Astrocyte of the hippocampus (primary cell): Measurements from ENCODE around the gene APOC3.
A peak's percentile ranks its signal among the peaks of the same experiment; 100 is the strongest.
"Not testable (repeated sequence)": the region's sequence is repeated elsewhere in the genome, so short reads cannot be mapped to it uniquely, and the experiment has no call there.

Experiments
- DNase-seq: peaks from one replicate; pipeline ENCODE4 v3.0.0; 2011; ENCODE audit warnings: low read depth, low spot score

APOC3 gene

DNA sequence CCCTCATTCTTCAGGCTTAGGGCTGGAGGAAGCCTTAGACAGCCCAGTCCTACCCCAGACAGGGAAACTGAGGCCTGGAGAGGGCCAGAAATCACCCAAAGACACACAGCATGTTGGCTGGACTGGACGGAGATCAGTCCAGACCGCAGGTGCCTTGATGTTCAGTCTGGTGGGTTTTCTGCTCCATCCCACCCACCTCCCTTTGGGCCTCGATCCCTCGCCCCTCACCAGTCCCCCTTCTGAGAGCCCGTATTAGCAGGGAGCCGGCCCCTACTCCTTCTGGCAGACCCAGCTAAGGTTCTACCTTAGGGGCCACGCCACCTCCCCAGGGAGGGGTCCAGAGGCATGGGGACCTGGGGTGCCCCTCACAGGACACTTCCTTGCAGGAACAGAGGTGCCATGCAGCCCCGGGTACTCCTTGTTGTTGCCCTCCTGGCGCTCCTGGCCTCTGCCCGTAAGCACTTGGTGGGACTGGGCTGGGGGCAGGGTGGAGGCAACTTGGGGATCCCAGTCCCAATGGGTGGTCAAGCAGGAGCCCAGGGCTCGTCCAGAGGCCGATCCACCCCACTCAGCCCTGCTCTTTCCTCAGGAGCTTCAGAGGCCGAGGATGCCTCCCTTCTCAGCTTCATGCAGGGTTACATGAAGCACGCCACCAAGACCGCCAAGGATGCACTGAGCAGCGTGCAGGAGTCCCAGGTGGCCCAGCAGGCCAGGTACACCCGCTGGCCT is 641 bp downstream of the APOC3 start:
- DNase-seq = no peak

DNA sequence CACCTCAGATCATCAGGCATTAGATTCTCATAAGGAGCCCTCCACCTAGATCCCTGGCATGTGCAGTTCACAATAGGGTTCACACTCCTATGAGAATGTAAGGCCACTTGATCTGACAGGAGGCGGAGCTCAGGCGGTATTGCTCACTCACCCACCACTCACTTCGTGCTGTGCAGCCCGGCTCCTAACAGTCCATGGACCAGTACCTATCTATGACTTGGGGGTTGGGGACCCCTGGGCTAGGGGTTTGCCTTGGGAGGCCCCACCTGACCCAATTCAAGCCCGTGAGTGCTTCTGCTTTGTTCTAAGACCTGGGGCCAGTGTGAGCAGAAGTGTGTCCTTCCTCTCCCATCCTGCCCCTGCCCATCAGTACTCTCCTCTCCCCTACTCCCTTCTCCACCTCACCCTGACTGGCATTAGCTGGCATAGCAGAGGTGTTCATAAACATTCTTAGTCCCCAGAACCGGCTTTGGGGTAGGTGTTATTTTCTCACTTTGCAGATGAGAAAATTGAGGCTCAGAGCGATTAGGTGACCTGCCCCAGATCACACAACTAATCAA is 2.2 kb downstream of the APOC3 start:
- DNase-seq = no peak

DNA sequence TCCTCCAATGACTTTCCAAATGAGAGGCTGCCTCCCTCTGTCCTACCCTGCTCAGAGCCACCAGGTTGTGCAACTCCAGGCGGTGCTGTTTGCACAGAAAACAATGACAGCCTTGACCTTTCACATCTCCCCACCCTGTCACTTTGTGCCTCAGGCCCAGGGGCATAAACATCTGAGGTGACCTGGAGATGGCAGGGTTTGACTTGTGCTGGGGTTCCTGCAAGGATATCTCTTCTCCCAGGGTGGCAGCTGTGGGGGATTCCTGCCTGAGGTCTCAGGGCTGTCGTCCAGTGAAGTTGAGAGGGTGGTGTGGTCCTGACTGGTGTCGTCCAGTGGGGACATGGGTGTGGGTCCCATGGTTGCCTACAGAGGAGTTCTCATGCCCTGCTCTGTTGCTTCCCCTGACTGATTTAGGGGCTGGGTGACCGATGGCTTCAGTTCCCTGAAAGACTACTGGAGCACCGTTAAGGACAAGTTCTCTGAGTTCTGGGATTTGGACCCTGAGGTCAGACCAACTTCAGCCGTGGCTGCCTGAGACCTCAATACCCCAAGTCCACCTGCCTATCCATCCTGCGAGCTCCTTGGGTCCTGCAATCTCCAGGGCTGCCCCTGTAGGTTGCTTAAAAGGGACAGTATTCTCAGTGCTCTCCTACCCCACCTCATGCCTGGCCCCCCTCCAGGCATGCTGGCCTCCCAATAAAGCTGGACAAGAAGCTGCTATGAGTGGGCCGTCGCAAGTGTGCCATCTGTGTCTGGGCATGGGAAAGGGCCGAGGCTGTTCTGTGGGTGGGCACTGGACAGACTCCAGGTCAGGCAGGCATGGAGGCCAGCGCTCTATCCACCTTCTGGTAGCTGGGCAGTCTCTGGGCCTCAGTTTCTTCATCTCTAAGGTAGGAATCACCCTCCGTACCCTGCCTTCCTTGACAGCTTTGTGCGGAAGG is 2.9 kb downstream of the APOC3 start:
- DNase-seq = no peak

DNA sequence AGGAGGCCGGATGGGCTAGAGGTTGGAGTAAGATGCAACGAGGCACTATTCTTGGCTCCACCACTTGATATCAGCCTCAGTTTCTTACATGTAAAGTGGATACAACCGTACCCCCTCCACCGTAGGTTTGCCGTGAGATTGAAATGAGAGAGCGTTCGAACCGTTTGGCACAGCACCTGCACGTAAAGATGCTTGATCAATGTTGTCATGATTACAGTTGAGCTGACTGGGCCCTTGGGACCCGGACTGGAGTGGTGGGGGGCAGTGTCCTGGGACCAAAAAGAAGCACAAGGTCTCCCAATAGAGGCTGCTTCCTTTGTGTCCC is 3.7 kb downstream of the APOC3 start:
- no peak for DNase-seq

DNA sequence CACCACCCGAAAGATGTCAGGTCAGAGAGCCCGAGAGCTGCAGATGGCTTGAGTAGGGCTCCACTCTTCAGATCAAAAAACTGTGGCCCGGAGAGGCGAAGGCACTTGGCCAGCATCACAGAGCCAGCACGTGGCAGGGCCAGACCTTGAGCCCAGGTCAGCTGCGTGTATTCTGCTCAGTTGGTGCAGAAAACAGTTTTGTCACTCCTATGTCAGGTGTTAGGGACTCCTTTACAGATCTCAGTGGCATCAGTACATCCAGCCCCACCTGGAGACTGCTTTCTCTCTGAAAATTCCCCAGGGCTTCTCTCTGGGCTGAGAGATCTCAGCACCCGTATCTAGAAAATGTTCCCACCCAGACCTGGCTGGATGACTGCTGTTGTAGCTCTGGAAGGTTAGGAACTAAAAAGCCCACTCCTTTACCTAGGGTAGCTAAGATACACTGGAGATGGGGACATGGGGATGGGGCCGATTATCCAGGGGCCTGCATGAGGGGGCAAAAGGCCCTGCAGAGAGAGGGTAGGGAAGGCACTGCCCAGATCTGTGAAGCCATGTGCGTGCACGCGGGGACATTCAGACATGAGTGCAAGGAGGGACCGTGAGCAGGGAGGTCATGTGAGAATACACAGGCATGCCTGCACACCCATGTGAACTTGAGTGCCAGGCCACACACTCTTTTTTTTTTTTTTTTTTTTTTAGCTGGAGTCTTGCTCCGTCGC is 4.3 kb downstream of the APOC3 start:
- DNase-seq = no peak

DNA sequence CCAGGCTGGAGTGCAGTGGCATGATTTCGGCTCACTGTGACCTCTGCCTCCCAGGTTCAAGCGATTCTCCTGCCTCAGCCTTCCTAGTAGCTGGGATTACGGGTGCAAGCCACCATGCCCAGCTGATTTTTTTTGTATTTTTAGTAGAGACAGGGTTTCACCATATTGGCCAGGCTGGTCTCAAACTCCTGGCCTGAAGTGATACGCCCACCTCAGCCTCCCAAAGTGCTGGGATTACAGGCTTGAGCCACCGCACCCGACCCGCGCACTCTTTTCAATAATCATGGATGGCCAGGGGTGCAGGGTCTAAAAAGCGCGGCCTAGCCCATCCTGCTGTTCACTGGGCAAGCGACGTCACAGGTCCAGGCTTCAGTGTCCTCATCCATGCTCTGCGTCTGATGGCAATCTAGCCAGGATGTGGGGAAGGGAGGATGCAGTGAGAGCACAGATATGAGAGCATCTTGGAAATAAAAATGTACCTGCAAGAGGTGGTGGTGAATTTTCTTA is 4.9 kb downstream of the APOC3 start:
- DNase-seq = not testable (repeated sequence)

DNA sequence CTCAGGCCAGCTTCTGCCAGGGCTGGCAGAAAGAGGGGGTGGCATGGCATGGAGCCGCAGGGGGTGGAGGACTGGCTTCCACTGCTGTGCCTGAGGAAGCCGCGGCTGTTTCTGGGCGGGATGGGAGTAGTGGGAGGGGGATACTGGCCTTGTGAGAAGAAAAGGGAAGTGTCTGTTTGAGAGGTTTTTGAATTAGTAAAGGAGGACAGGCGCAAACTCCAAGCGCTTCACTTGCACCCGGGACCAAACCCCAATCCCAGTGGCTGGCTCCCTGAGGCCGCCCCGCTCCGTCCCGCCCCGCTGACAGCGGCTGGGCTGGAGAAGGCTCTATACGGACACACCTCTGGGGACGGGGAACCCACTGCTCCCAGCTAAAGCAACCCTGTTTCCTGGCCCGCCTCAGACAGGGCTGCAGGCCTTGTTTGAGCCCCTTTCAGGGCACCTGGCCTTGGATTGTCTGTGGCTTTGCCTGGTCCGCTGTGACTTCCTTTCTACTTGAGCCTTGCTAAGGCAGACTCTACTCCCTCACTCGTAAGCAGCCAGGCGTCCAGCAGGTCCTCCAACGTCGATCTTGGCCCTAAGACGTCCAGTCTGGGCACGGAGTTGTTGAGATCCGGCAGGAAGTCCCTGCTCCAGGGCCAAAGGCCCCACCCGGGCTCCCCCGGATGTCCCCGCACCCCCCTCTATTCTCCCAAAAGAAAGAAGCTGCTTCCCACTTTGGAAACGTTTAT is 5.5 kb downstream of the APOC3 start:
- DNase-seq = no peak

DNA sequence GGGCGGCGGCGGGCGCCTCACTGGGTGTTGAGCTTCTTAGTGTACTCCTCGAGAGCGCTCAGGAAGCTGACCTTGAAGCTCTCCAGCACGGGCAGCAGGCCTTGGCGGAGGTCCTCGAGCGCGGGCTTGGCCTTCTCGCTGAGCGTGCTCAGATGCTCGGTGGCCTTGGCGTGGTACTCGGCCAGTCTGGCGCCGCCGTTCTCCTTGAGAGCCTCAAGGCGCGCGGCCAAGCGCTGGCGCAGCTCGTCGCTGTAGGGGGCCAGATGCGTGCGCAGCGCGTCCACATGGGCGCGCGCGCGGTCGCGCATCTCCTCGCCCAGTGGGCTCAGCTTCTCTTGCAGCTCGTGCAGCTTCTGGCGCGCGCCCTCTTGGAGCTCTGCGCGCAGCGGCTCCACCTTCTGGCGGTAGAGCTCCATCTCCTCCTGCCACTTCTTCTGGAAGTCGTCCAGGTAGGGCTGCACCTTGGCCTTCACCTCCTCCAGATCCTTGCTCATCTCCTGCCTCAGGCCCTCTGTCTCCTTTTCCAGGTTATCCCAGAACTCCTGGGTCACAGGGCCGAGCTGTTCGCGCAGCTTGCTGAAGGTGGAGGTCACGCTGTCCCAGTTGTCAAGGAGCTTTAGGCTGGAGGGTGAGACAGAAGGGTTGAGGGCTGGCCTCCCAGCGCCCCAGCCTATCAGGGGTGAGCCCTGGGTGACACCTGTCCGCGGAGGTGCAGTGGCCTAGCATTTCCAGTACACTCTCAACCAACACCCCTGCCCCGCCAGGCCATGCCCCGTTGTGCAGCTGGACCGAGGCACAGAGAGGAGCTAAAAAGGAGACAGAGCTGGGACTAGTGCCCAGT is 6.3 kb downstream of the APOC3 start:
- DNase-seq = peak; percentile 98

DNA sequence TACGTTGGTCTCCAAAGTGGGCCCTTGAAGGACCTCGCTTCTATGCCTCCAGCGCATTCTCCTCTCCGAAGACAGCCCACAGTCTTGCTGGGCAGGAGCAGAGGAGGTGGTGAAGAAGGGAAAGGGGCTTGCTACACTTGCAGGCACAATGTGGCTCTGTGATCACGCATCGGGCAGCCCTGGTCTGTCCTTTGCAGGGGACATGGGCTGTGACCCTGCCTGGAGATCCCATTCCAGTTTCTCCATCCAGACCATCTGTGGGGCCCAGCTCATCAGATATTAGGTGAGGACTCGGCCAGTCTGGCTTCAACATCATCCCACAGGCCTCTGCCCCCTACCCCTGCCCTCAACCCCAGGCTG is 6.9 kb downstream of the APOC3 start:
- no peak for DNase-seq

DNA sequence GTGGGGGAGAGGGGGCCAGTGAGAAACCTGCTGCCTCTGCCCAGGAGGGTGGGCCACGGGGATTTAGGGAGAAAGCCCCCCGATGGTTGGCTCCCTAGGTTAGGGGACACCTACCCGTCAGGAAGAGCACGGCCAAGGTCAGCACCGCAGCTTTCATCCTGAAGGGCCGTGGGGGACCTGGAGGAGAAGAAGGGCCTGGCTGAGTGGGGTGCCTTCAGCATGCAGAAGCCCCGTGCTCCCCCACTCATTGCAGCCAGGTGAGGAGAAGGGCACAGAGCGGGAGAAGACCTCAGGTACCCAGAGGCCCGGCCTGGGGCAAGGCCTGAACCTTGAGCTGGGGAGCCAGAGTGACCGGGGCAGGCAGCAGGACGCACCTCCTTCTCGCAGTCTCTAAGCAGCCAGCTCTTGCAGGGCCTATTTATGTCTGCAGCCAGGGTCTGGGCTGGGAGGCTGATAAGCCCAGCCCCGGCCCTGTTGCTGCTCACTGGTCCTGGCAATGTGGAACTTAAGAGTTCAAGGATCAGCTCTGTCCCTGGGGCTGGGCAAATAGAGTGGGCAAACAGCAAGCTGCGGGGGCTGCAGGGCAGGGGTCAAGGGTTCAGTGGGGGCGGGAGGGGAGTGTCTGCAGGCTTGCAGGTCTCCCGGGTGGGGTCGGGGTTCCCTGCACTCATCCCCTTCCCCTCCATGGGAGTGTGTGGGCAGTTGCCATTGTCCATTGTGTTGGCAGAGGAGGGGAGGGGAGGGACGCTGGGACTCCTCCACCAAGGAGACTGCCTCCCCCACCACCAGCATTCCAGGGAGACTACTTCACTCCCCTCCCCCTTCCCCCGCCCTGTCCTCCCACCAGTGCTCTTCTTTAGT is 7.8 kb downstream of the APOC3 start, which contains the start of gene APOA1:
TSS of gene APOA1 (minus strand) at position 392 of the 861 bp plus-strand sequence. CDS start at position 157, 235 bp downstream.
- DNase-seq = peak; percentile 16

DNA sequence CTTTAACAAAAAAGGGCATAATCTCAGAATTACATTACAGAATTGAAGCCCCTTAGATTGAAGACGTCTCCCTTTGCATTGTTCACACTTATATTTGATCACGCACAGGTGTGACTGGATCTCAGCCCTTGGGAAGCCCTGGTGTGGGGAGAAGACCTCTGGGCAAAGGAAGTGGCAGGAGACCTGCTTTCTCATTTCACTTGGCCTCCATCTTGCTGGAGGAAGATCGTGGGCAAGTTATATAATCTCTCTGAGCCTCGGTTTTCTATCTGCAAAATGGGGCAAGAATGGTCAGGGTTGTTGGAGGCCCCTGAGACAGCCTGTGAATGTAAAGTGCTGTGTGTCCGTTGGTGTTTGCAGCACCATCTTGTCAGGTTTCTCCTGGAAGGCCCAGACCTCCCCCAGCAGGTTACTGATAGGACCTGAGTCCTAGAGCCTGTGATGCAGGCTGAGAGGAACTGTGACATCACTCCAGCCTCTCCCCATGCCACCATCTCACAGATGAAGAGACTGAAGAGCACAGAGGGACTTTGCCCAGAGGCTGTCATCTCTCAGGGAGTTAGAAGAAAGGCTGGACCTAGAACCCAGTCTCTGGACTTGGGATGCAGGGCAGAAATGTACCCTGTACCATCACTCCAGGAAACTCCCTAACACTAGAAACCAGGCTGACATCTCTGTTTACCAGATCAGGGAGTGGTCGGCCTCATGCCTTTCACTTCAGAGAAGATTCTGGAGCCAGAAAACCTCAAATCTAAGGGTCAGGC is 8.8 kb downstream of the APOC3 start:
- no peak for DNase-seq

DNA sequence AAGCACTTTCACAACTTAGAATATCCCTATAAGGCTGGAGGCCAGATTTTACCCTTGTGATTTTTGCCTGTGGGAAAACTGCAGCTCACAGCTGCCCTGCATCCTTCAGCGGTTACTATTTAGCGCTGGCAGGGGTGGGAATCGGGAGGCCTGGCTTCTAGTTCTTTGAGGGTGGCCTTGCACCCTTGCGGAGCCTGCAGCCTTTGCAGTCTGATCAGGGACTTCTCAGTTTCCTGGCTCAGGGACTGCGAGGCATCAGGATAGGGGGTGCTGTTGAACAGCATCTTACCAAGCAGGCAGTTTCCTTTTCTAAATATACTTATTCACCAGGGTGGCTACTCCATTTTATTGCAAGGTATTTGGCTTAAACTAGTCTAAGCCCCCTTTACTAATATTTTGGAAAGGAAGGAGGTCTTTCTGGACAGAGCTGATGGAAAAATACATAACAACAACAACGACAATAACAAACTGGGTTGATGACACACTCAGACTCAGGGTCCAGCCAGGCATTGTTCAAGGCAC is 10.6 kb downstream of the APOC3 start:
- no peak for DNase-seq

DNA sequence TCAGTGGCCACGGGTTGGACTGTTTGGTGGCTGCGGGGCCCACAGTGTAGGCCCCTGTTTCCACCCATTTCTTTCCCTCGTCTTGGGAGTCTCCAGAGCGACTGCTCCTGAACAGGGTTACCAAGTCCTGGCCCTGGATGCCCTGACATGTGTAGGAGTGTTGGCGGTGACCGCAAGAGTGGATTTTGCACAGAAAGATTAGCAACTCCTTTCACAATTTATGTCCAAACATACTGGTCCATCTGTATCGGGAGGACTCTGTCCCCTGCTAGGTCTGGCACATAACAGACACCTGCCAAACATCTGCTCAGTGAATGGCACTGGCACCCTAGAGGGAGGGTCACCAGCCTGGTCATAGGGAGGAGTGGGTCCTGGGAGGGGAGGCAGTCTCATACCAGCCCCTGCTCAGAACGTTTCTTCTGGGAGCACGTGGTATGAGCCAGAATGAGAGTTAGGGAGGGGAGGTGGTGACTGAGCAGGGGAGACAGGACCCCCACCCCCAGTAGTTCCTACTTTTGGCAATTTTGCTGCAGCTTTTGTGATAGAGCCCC is 11.1 kb downstream of the APOC3 start:
- no peak for DNase-seq

DNA sequence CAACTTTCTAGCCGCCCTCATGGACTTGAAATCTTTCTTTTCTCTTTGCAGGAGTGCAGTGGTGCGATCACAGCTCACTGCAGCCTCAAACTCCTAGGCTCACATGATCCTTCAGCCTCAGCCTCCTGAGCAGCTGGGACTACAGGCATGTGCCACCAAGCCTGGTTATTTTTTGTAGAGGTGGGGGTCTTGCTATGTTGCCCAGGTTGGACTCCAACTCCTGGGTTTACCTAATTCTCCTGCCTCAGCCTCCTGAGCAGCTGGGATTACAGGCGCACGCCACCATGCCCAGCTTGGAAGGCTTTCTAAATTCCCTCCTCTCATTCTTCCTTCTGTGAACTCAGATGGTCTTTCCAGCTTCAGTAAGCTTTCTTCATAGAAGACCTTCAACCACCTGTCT is 12.4 kb downstream of the APOC3 start:
- DNase-seq = no peak

DNA sequence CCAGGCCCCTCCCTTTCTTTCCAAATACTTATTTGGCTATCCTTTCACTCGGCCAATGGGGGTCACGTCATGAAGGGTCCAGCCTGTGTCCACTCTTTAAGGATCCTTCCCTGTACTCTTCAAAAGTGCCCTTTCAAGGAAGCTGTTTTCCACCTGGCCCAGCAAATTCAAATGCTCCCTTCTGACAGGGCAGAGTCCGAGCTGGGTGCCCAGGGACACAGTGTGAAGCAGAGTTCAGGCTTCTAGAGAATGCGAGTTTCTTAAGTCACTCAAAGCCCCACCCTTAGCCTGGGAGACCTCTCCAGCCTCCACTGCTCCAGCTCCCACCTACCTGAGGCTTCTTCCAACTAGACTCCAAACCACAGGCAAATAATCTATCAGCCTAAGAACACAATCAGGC is 13.2 kb downstream of the APOC3 start:
- DNase-seq = no peak

DNA sequence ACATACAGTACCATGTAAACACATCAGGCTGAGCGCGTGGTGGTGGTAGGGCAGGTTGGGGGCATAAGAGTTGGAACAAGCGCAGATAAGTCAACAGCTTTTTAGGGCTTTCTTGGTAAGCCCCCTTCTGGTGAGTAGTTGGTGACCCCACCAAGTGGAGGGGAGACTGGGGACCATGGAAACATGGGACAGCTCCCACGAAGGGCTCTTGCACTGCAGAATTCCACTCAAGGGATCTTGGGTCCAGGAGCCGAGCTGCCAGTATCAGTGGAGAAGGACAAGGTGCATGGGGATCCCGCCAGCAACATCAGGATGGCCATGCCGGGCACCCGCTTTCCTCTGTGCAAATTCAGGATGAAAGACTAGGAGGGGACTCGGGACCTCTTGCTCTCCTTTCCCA is 14.0 kb downstream of the APOC3 start:
- DNase-seq = no peak

DNA sequence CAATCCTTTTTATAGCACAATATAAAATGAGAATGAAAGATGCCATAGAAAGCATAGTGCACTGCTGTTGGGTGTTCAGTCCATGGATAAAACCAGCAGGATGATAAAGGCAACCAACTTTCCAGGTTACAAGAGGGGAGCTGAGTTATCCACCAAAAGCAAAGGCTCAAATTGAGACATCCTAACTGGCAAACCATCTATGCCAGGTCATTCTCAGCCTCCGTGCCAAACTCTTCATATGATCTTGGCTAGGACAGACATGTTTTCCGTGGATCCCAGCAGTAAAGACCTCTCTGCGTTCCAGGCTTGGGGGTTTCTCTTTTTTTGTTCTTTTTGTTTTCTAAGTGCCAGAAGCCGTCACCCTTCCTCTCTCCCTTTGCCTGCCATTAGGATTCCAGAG is 15.0 kb downstream of the APOC3 start:
- DNase-seq = no peak

DNA sequence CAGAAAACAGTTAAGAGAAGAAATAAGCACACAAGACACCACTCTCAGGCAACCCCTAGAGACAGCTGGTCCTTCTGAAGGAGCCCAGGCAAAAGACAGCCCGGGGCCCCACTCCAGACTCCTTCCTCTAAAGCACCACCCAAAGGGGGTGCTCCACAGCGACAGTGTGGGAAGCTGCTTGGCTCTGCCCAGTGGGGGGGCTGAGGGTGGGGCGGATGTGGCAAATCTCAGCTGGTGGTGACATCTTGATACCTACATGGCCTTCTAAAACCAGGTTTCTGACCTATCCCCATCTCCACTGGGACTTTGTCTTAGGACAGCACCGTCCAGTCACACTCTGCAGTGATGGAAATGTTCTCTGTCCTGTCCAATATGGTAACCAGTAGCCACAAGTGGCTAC is 17.9 kb downstream of the APOC3 start:
- no peak for DNase-seq
